Sigmoid colon (tissue), 7 donors: ENCODE data around the gene TNPO3. TPM values are rescaled to one million over a fixed set of nuclear protein-coding genes. Genes with fewer than 3 reads are reported as not detected.

ENCODE experiments used
- DNase-seq: peaks from one replicate; pipeline ENCODE4 v3.0.0-alpha.2; 2019
- H3K27ac ChIP-seq, 4 donors: fragments of 200-600 bp; sonication (generic); one replicate each; pipeline ENCODE4 v1.5.1; 2016 to 2019; ENCODE audit warnings: mild to moderate bottlenecking in 1 of 4
- H3K27me3 ChIP-seq, 3 donors: fragments of 200-600 bp; sonication (generic); one replicate each; pipeline ENCODE4 v1.5.1; 2019; ENCODE audit warnings: mild to moderate bottlenecking in 1 of 3
- H3K36me3 ChIP-seq, 4 donors: fragments of 200-600 bp; sonication (generic); one replicate each; pipeline ENCODE4 v1.5.1; 2016 to 2019
- H3K4me1 ChIP-seq, 4 donors: fragments of 200-600 bp; sonication (generic); one replicate each; pipeline ENCODE4 v1.5.1; 2017 to 2019
- H3K4me3 ChIP-seq, 4 donors: fragments of 200-600 bp; sonication (generic); one replicate each; pipeline ENCODE4 v1.5.1; 2017 to 2019; ENCODE audit warnings: mild to moderate bottlenecking in 2 of 4, moderate library complexity in 1 of 4
- H3K9me3 ChIP-seq, 4 donors: fragments of 200-600 bp in 3 of 4; sonication (generic) in 3 of 4; one replicate each; pipeline versions ENCODE4 v1.5.1 to v1.6.1; 2013 to 2019
- CTCF ChIP-seq, 4 experiments: fragments of 450-650 bp in 3 of 4; fragments of 200-600 bp in 1 of 4; IDR thresholded peaks; one replicate each; pipeline ENCODE4 v1.5.1; 2016 to 2019; ENCODE audit warnings: antibody characterized with exemption in 4 of 4, mild to moderate bottlenecking in 3 of 4, moderate library complexity in 2 of 4
- EP300 ChIP-seq, 4 donors: sonication (generic); formaldehyde crosslinking; IDR thresholded peaks; one replicate each; pipeline ENCODE4 v1.6.1; 2017; ENCODE audit warnings: antibody characterized with exemption in 4 of 4
- POLR2A ChIP-seq, 2 donors: fragments of 450-650 bp; IDR thresholded peaks; one replicate each; pipeline ENCODE4 v1.6.1; 2016; ENCODE audit warnings: antibody characterized with exemption in 2 of 2, mild to moderate bottlenecking in 2 of 2, moderate library complexity in 2 of 2
- POLR2AphosphoS5 ChIP-seq, 4 donors: sonication (generic); formaldehyde crosslinking; IDR thresholded peaks; one replicate each; pipeline ENCODE4 v1.6.1; 2017; ENCODE audit warnings: antibody characterized with exemption in 4 of 4
- WGBS, 2 donors: extraction: QIAGEN DNeasy Blood & Tissue Kit; methylation state at CpG; one replicate each; pipeline ENCODE4 v1.1.7; 2013; 5-methylcytosine and 5-hydroxymethylcytosine counted together
- intact Hi-C: fragments of 100-400 bp; cut with DNase I; formaldehyde crosslinking; loops from one replicate; pipeline ENCODE4 v1.15.1; 2023
- polyA plus RNA-seq, 3 donors: library from polyadenylated mRNA; stranded (reverse); fragments of 200-250 nt; gene quantifications; one replicate each; pipeline ENCODE4 v1.2.3, GENCODE V29; 2013
- total RNA-seq, 4 donors: library from RNA; depleted of rRNA; stranded (reverse); fragments of >200 nt; gene quantifications; one replicate each; pipeline ENCODE4 v1.1.0, GENCODE V29; 2016
- donor health status: healthy with polysubstance abuse.
- donor health status: Bipolar disorder and iron deficiency.
- donor health status: healthy.

The TNPO3 gene
- total and polyA plus RNA-seq, 7 donors, result 13.2 to 40.5 (median 35.2) TPM

GRCh38 chr7:129030440-129030839 is 24.5 kb downstream of the TNPO3 start:
- TF ChIP-seq CTCF (IDR thresholded peaks at IDR 0.05) (no peak), EP300 (IDR thresholded peaks at IDR 0.05) (no peak), POLR2A (IDR thresholded peaks at IDR 0.05) (no peak), POLR2AphosphoS5 (IDR thresholded peaks at IDR 0.05) (no peak)
- intact Hi-C loops, result no loop called here
- Histone ChIP-seq H3K4me3 (no peak overlapping the region), H3K4me1 (no peaks in the 10 kb centered on the region), H3K36me3 (peaks cover 0 to 7% (median 0%) of the 10 kb centered on the region in 4 donors), H3K27me3 (no peaks in the 10 kb centered on the region), H3K27ac (no peak overlapping the region), H3K9me3 (no peaks in the 10 kb centered on the region)
- 78 to 92% methylated on average over 3 of the region's 3 CpGs for WGBS, 2 donors
- no peak for DNase-seq

GRCh38 chr7:129024125-129024524 is 30.8 kb downstream of the TNPO3 start:
- TF ChIP-seq EP300 (IDR thresholded peaks at IDR 0.05) (no peak), CTCF (IDR thresholded peaks at IDR 0.05) (no peak), POLR2A (IDR thresholded peaks at IDR 0.05) (no peak), POLR2AphosphoS5 (IDR thresholded peaks at IDR 0.05) (no peak)
- H3K4me1 ChIP-seq, result peaks cover 0 to 4% (median 0%) of the 10 kb centered on the region in 4 donors
- H3K36me3 ChIP-seq, result no peaks in the 10 kb centered on the region
- no peaks in the 10 kb centered on the region for H3K9me3 ChIP-seq
- no peak overlapping the region for H3K27ac ChIP-seq
- H3K27me3 ChIP-seq, result no peaks in the 10 kb centered on the region
- intact Hi-C loops, result loop anchor here (10.0 kb wide), 1 partner anchor 61 kb away; no protein-coding TSS in a partner anchor
- 93 to 95% methylated on average over 3 of the region's 3 CpGs for WGBS, 2 donors
- DNase-seq, result no peak
- no peak overlapping the region for H3K4me3 ChIP-seq

DNA sequence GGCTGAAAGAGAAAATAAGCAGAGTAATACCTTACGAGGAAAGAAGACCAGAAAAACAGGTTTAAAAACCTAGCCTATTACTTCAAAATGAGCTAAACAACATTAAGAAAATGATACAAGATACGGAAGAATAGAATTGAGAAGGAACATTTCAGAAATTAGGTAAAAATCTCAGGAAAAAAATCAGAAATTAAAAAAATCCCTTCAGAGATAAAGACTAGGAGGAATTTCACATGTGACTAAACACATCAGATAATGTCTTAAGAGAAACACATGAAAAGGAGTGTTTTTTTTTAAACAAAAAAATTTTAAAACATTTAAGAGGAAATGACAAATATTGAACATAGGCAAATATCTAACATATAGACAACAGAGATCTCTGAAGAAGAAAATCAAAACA is 33.3 kb downstream of the TNPO3 start:
- peaks cover 0 to 14% (median 0%) of the 10 kb centered on the region in 4 donors for H3K36me3 ChIP-seq
- H3K4me1 ChIP-seq, result peaks cover 0 to 4% (median 0%) of the 10 kb centered on the region in 4 donors
- 62 to 82% methylated on average over 2 of the region's 2 CpGs for WGBS, 2 donors
- no peak for TF ChIP-seq POLR2AphosphoS5 (IDR thresholded peaks at IDR 0.05)
- TF ChIP-seq POLR2A (IDR thresholded peaks at IDR 0.05), result no peak
- TF ChIP-seq EP300 (IDR thresholded peaks at IDR 0.05), result no peak
- H3K9me3 ChIP-seq, result no peaks in the 10 kb centered on the region
- intact Hi-C loops, result loop anchor here (10.0 kb wide), 1 partner anchor 63 kb away; no protein-coding TSS in a partner anchor
- no peak overlapping the region for H3K27ac ChIP-seq
- H3K27me3 ChIP-seq, result no peaks in the 10 kb centered on the region
- H3K4me3 ChIP-seq, result no peak overlapping the region
- DNase-seq, result no peak

GRCh38 chr7:129017933-129018538 is 36.9 kb downstream of the TNPO3 start:
- Histone ChIP-seq H3K4me3 (no peak overlapping the region), H3K9me3 (no peaks in the 10 kb centered on the region), H3K27ac (no peak overlapping the region), H3K4me1 (no peaks in the 10 kb centered on the region), H3K36me3 (peaks cover 0 to 48% (median 18%) of the 10 kb centered on the region in 4 donors), H3K27me3 (no peaks in the 10 kb centered on the region)
- 89 to 93% methylated on average over 4 of the region's 4 CpGs for WGBS, 2 donors
- TF ChIP-seq CTCF (IDR thresholded peaks at IDR 0.05) (no peak), EP300 (IDR thresholded peaks at IDR 0.05) (no peak), POLR2A (IDR thresholded peaks at IDR 0.05) (no peak), POLR2AphosphoS5 (IDR thresholded peaks at IDR 0.05) (no peak)
- intact Hi-C loops, result no loop called here
- DNase-seq, result no peak

DNA sequence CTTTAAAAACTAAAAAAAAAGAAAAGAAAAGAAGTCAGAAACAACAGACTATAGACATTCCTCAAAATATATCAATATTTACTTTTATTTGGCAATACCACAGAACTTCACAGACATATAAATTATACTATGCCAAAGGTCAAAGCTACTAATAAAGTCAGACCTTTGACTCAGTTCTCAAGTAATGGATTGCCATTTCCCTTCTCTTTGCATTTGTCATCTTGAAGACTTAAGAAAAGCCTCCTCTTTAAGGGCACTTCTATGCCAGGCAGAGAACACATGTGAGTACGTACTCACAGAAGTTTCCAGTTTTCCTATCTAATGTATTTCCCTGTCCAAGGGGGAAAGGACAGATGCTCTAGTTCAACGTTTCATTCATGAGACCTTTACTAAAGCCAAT is 37.6 kb downstream of the TNPO3 start:
- H3K27me3 ChIP-seq, result no peaks in the 10 kb centered on the region
- 49 to 72% methylated on average over 2 of the region's 2 CpGs for WGBS, 2 donors
- H3K27ac ChIP-seq, result no peak overlapping the region
- intact Hi-C loops, result no loop called here
- no peaks in the 10 kb centered on the region for H3K4me1 ChIP-seq
- no peak for DNase-seq
- TF ChIP-seq POLR2AphosphoS5 (IDR thresholded peaks at IDR 0.05) (no peak), CTCF (IDR thresholded peaks at IDR 0.05) (no peak), POLR2A (IDR thresholded peaks at IDR 0.05) (no peak), EP300 (IDR thresholded peaks at IDR 0.05) (no peak)
- H3K9me3 ChIP-seq, result no peaks in the 10 kb centered on the region
- no peak overlapping the region for H3K4me3 ChIP-seq
- H3K36me3 ChIP-seq, result peaks cover 0 to 48% (median 18%) of the 10 kb centered on the region in 4 donors
